Measurements from ENCODE around the gene RPL9.

GRCh38 chr4:39410415-39410814, 48.3 kb downstream of the RPL9 start:
- TF ChIP-seq CTCF (conservative IDR thresholded peaks at IDR 0.05; ENCODE audit: low read depth, low read length) (peak; percentile 46), EZH2 (IDR thresholded peaks at IDR 0.05; ENCODE audit: borderline replicate concordance, low read depth, low read length, poor library complexity, severe bottlenecking) (no peak)
